HUES64 (cell line): ENCODE data around the gene SDK1.
"Not testable (repeated sequence)": the region's sequence is repeated elsewhere in the genome, so short reads cannot be mapped to it uniquely, and the experiment has no call there.

Experiments
- H3K27ac ChIP-seq: 2 replicates; pipeline ENCODE4 v1.7.0; 2013; ENCODE audit warnings: low read depth, low read length, inconsistent platforms
- H3K27me3 ChIP-seq: 2 replicates; pipeline ENCODE4 v1.6.1; 2013; ENCODE audit warnings: mild to moderate bottlenecking, low read length; ENCODE audit not compliant: insufficient read depth
- H3K36me3 ChIP-seq: 2 replicates; pipeline ENCODE4 v1.6.1; 2013; ENCODE audit warnings: mild to moderate bottlenecking, low read length; ENCODE audit not compliant: insufficient read depth
- H3K4me1 ChIP-seq: 2 replicates; pipeline ENCODE4 v1.6.1; 2013; ENCODE audit warnings: mild to moderate bottlenecking, low read length, moderate library complexity; ENCODE audit not compliant: insufficient read depth
- H3K4me3 ChIP-seq: 2 replicates; pipeline ENCODE4 v1.5.1; 2013; ENCODE audit warnings: mild to moderate bottlenecking, low read length, moderate library complexity
- H3K9ac ChIP-seq: 2 replicates; pipeline ENCODE4 v1.6.1; 2013; ENCODE audit warnings: mild to moderate bottlenecking, low read depth, low read length
- H3K9me3 ChIP-seq: 2 replicates; pipeline ENCODE4 v1.6.1; 2013; ENCODE audit warnings: low read depth, low read length; ENCODE audit not compliant: insufficient read depth
- WGBS: fragments of 150-250, 120-280 bp; methylation state at CpG from one replicate; pipeline ENCODE4 v1.1.7; 2013; ENCODE audit warnings: missing lambda C conversion rate; 5-methylcytosine and 5-hydroxymethylcytosine counted together

The SDK1 gene

DNA sequence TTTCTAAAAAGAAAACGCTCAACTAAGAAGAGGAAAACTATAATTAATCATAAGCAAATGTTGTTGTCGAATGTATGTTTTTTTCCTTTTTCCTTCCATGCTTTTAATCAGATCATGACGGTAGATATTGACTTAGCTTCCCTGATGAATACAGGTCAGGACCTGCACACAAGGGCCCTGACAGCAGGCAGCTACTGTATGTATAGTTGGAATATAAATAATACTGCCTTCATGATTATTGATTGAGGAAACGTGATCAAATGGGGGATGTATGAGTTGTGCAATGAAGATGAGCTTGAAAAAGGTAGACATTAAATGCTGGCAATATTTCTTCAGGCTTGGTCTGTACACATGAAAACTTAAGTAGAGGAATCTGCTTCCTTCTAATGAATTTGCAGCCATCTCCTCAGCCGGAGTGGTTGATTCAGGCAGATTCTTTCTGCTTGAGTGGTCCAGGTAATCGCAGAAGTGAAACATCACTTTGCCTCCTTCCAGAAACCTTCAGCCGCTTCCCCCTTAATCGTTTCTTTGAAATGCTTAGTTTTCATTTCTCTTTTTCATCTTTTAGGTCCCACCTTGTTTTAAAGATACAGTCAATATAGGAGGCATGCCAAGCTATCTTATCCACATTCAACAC is 656.5 kb downstream of the SDK1 start:
- Histone ChIP-seq H3K4me3 (no peak overlapping the region), H3K36me3 (no peaks in the 10 kb centered on the region), H3K4me1 (no peaks in the 10 kb centered on the region), H3K9me3 (no peaks in the 10 kb centered on the region), H3K27me3 (no peaks in the 10 kb centered on the region), H3K27ac (no peak overlapping the region), H3K9ac (no peak overlapping the region)
- WGBS = 94% methylated on average over 8 of the region's 8 CpGs

DNA sequence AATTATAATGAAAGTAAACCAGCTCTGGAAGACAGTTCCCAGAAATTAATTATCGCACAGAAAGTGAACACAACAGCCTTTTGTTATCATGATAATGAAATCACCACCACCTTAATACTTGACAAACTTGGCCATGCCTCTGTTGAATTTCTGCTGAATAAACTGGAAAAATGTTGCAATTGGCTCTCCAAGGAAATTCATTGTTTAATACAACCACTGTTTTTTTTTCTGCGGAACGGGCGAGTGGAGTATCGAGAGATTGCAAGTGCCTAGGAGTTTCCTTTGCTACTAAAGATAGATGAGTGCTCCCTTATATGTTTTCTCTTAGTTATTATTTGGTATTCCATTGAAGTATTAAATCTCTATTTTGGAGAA is 657.0 kb downstream of the SDK1 start:
- Histone ChIP-seq H3K27ac (no peak overlapping the region), H3K9me3 (no peaks in the 10 kb centered on the region), H3K36me3 (no peaks in the 10 kb centered on the region), H3K4me3 (no peak overlapping the region), H3K9ac (no peak overlapping the region), H3K4me1 (no peaks in the 10 kb centered on the region), H3K27me3 (no peaks in the 10 kb centered on the region)
- 96% methylated on average over 1 of the region's 5 CpGs for WGBS

DNA sequence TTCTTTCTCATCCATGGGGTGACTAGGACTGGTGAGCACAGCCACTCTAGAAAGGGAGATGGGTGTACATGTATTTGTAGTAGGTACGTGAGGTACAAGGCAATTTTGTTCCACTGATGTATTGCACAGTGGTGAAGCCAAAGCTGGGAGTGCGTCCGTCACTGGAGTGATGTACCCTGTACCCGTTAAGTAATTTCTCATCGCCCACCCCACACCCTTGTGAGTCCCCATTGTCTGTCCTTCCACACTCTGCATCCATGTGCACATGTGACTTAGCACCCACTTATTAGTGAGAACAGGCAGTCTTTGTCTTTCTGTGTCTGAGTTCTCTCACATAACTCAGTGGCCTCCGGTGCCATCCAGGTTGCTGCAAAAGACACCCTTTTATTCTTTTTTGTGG is 658.3 kb downstream of the SDK1 start:
- WGBS = 95% methylated on average over 6 of the region's 6 CpGs
- Histone ChIP-seq H3K36me3 (no peaks in the 10 kb centered on the region), H3K4me3 (no peak overlapping the region), H3K27ac (no peak overlapping the region), H3K4me1 (no peaks in the 10 kb centered on the region), H3K9me3 (no peaks in the 10 kb centered on the region), H3K27me3 (no peaks in the 10 kb centered on the region), H3K9ac (no peak overlapping the region)

DNA sequence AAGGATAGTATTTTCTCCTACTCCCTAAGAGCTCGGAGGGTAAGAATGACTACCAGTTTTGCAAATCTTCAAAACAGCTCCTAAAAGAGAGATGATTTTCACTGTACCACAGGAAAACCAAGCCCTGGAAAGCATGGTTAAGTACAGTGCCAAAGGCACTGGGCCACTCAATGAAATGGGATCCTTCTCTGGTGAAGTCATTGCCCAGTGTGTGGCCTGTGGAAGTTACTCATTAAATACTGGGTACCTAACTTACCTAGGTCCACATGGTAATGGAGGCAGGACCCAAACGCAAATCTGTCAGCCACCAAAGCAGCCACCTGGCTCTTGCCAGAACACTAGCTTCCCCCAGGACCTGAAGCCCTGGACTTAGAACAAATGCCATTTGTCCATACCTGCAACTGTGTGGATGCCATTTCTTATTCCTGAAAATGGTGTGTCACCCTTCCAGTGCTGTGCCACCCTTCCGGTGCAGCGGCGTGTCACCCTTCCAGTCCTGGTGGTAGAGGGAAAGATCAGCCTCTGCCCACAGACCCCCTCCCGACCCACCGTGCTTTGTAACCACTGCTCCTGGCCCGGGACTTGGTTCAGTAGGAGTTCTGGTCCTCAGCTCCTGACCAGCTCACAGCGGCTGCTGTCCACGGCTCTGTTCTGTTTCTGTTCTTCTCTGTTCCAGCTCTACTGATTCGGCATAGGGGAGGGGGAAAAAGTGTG is 659.2 kb downstream of the SDK1 start:
- no peak overlapping the region for H3K4me3 ChIP-seq
- H3K27ac ChIP-seq = no peak overlapping the region
- H3K9ac ChIP-seq = no peak overlapping the region
- H3K36me3 ChIP-seq = no peaks in the 10 kb centered on the region
- H3K27me3 ChIP-seq = no peaks in the 10 kb centered on the region
- H3K4me1 ChIP-seq = no peaks in the 10 kb centered on the region
- no peaks in the 10 kb centered on the region for H3K9me3 ChIP-seq
- WGBS = 95% methylated on average over 11 of the region's 11 CpGs

DNA sequence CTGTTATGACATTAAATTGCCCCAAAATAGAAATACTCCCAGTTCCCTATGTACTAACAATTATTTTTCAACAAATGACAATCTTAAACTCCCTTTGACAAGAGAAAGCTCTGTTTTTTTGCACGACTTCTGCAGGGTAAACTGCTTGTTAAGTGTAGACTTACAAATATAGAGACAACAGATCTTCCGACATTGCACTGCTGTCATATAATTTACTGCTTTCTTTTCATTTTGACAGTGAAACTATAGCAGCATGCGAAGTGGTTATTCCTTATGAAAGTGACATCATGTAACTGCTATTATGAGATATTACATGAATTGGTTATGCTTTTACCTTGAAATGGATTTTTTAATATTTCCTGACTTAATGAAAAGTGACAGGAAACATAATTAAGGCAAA is 659.9 kb downstream of the SDK1 start:
- no peak overlapping the region for H3K27ac ChIP-seq
- no peak overlapping the region for H3K9ac ChIP-seq
- no peaks in the 10 kb centered on the region for H3K4me1 ChIP-seq
- no peaks in the 10 kb centered on the region for H3K36me3 ChIP-seq
- no peaks in the 10 kb centered on the region for H3K27me3 ChIP-seq
- no peak overlapping the region for H3K4me3 ChIP-seq
- H3K9me3 ChIP-seq = no peaks in the 10 kb centered on the region
- 86% methylated on average over 3 of the region's 3 CpGs for WGBS

DNA sequence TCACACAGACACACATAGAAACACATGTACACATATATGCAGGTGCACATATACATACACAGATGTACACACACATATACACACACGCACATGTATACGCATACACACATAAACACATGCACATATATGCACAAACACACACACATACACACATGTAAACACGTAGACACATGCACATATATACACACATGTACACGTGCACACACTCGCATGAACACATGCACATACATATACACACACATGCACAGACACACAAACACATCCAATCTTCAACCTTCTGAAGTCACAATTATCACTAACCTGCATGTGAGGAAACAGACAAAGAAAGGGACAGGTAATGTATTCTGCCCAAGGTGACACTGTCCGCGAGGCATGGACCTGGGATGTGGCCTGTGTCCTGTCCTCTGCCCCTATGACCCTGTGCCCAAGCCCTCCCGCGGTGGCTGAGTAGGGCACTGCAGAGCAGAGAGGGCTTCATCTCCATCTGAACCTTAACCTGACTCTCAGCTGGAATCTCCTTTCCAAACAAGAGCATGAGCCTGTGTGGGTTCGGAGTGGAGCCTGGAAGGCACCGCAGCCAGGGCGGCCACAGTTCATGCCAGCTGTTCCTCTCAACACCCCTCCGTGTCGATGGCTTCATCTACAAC is 660.9 kb downstream of the SDK1 start:
- Histone ChIP-seq H3K4me3 (no peak overlapping the region), H3K9ac (no peak overlapping the region), H3K9me3 (no peaks in the 10 kb centered on the region), H3K27ac (no peak overlapping the region), H3K27me3 (no peaks in the 10 kb centered on the region), H3K4me1 (no peaks in the 10 kb centered on the region), H3K36me3 (no peaks in the 10 kb centered on the region)
- 96% methylated on average over 14 of the region's 14 CpGs for WGBS

DNA sequence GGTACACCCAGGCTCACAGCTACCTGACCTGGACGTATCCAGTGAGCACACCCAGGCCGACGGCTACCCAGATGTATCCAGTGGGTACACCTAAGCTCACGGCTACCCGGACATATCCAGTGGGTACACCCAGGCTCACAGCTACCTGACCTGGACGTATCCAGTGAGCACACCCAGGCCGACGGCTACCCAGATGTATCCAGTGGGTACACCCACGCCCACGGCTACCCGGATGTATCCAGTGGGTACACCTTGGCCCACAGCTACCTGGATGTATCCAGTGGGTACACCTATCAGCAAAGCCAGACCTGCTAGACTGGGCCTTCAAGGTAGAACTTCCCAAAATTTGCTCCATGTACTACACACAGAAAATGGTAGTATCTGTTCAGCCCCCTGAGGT is 662.7 kb downstream of the SDK1 start:
- H3K27me3 ChIP-seq, H3K36me3 ChIP-seq, H3K4me3 ChIP-seq, H3K4me1 ChIP-seq, H3K9ac ChIP-seq, H3K27ac ChIP-seq, H3K9me3 ChIP-seq: not testable (repeated sequence)
- 96% methylated on average over 11 of the region's 11 CpGs for WGBS

DNA sequence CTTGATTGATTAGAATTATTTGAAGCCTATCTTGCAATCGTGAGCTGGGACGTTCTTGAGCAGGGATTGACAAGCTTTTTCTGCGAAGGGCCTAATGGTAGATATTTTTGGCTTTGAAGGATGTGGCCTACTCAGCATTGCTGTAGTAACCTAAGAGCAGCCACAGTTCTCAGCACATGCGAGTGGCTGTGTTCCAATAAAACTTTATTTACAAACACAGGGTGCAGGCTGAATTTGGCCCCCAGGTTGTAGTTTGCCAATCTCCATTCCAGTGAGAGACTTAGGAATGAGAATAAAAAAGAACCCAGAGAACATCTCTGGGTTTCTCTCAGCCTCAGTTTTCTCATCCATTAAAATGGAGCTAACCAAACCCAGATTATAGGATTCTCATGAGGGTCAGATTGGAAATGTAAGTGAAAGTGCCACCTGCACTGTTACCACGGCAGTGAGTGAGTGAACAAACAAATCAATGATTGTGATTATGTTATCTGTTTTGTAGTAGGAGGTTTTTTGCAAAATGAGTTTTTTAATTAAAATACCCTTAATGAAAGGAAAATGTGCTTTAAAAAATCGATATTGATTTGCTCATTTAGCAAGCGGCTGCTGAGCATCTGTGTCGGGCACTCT is 664.0 kb downstream of the SDK1 start:
- Histone ChIP-seq H3K4me3 (no peak overlapping the region), H3K36me3 (no peaks in the 10 kb centered on the region), H3K4me1 (no peaks in the 10 kb centered on the region), H3K9ac (no peak overlapping the region), H3K9me3 (no peaks in the 10 kb centered on the region), H3K27me3 (no peaks in the 10 kb centered on the region), H3K27ac (no peak overlapping the region)
- WGBS = 92% methylated on average over 8 of the region's 8 CpGs

DNA sequence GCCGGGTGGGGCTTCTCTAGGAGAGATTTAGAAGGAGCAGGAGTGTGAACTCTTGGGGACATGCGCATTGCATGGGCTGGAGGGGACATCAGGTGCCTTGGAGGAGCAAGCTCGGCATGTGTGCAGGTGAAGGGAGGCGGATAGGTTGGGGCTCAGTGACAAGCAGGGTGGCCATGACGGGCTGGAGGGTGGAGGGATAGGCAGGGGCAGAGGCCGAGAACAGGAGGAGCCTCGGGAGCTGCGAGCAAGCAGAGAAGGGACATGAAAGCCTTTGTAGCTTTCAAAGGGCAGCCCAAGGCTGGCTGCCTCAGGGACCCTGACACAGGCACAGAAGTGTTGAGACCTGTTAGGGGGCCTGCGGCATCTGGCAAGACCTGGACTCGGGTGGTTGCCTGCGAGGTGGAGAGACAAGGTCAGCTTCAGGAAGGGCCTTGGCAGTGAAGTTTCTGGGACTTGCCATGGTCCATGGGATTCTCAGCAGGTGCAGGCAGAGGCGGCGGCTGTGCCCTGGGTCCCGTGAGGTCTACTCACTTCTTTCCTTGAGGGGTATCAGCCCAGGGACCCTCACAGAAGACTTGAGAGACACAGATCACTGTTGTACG is 664.8 kb downstream of the SDK1 start:
- H3K4me1 ChIP-seq = no peaks in the 10 kb centered on the region
- H3K9ac ChIP-seq = no peak overlapping the region
- no peak overlapping the region for H3K4me3 ChIP-seq
- H3K9me3 ChIP-seq = no peaks in the 10 kb centered on the region
- H3K27me3 ChIP-seq = no peaks in the 10 kb centered on the region
- 89% methylated on average over 15 of the region's 15 CpGs for WGBS
- H3K36me3 ChIP-seq = no peaks in the 10 kb centered on the region
- no peak overlapping the region for H3K27ac ChIP-seq

DNA sequence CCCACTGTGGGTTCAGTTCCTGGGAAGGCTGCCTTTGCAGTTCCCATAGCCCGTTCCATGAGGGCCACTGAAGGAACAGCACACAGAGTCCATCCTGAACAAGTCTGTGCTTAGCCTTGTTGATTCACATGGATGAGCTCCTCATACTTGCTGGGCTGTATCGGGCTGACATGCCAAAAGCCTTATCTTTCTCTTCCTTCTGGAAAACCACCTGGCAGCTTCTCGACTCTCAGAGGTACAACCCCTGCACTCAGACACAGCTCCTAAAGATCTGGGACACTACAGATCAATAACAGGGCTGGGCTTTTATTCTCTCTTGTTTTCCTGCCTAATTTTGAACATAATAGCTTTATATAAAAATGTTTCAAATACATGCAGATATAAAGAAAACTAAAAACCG is 667.2 kb downstream of the SDK1 start:
- Histone ChIP-seq H3K27ac (no peak overlapping the region), H3K36me3 (no peaks in the 10 kb centered on the region), H3K9me3 (no peaks in the 10 kb centered on the region), H3K4me3 (no peak overlapping the region), H3K4me1 (no peaks in the 10 kb centered on the region), H3K27me3 (no peaks in the 10 kb centered on the region), H3K9ac (no peak overlapping the region)
- WGBS = 94% methylated on average over 3 of the region's 4 CpGs

DNA sequence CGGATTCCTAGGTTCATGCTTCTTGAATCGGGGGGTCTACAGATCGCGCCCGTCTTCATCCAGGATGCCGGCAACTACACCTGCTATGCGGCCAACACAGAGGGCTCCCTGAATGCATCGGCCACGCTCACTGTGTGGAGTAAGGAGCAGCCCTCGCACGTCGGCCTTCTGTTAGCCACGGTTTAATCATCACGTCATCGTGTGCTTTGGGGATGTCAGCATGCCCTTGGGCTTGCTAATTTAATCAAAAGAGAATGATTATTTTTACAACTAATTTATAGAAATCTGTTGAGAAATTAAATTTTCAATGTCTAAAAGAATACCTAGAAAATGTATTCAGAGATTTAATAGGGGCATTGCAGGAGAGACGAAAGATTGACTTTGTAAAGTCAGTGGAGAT is 668.2 kb downstream of the SDK1 start:
- Histone ChIP-seq H3K27me3 (no peaks in the 10 kb centered on the region), H3K4me3 (no peak overlapping the region), H3K4me1 (no peaks in the 10 kb centered on the region), H3K9ac (no peak overlapping the region), H3K27ac (no peak overlapping the region), H3K9me3 (no peaks in the 10 kb centered on the region), H3K36me3 (no peaks in the 10 kb centered on the region)
- WGBS = 95% methylated on average over 16 of the region's 16 CpGs
